ENCODE data around the gene VPS9D1. TPM values are rescaled to one million over a fixed set of nuclear protein-coding genes. Genes with fewer than 3 reads are reported as not detected.

Gene VPS9D1, protein sequence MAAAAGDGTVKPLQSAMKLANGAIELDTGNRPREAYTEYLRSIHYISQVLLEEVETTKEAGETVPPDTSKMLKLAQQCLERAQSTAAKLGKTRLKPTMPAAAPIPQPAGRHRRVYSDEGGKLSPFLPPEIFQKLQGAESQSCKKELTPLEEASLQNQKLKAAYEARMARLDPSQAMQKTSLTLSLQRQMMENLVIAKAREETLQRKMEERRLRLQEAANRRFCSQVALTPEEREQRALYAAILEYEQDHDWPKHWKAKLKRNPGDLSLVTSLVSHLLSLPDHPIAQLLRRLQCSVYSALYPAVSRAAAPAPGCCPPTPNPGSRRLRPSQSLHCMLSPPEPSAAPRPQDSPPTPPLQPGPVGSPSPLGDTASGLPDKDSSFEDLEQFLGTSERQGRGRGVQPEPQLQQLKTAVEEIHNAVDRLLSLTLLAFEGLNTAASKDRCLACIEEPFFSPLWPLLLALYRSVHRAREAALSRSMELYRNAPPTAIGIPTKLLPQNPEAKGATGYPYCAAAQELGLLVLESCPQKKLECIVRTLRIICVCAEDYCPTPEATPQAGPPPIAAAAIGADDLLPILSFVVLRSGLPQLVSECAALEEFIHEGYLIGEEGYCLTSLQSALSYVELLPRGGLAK
- 21.0 TPM for total RNA-seq

GRCh38 chr16:89720813-89721545 is at the start of gene VPS9D1, which contains the start of gene ZNF276:
TSS of gene VPS9D1 (minus strand) at chr16:89720898. CDS start at chr16:89720861, 37 bp downstream.
TSS of gene ZNF276 (plus strand) at chr16:89721537. CDS start at chr16:89721641, 104 bp downstream.
- ATAC-seq: peak; percentile 60

DNA sequence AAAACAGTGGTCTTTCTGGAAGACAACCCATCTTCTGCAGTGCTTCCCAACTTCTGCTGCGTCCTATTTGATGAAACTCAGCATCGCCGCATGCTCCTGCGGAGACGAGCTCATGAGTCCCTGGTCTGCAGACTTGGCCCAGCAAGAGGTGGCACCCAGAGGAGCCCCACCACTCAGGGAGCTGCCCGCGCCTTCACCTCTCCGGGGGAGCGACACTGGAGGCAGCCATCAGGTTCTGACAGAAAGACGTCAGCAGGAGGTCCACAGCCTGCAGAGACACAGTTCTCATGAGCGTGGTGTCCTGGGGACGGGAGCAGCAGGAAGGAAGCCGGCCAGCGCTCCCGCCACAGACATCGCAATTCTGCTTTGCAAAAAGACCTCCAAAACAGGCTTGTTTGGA is 49.7 kb upstream of the VPS9D1 start:
- no peak for ATAC-seq

GRCh38 chr16:89765292-89765830 is 44.7 kb upstream of the VPS9D1 start:
- no peak for ATAC-seq

- peak; percentile 60 for ATAC-seq
Observed at GRCh38 chr16:89764711-89765201, 44.1 kb upstream of the VPS9D1 start.

DNA sequence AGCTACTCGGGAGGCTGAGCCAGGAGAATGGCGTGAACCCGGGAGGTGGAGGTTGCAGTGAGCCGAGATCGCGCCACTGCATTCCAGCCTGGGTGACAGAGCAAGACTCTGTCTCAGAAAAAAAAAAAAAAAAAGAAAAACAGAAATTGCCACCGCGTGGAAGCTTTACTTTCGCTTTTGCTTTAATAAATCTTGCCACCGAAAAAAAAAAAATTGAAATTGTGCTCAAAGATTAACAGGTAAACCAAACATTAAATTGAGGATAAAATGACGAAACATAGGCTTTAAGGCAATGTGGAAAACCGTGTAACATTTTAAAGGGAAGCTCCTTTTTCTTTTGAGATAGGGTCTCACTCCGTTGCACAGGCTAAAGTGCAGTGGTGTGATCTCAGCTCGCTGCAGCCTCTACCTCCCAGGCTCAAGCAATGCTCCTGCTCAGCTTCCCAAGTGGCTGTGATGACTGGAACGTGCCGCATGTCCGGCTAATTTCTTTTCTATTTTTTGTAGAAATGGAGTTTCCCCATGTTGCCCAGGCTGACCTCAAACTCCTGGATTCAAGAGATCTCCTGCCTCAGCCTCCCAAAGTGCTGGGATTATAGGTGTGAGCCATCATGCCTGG is 40.7 kb upstream of the VPS9D1 start:
- no peak for ATAC-seq

DNA sequence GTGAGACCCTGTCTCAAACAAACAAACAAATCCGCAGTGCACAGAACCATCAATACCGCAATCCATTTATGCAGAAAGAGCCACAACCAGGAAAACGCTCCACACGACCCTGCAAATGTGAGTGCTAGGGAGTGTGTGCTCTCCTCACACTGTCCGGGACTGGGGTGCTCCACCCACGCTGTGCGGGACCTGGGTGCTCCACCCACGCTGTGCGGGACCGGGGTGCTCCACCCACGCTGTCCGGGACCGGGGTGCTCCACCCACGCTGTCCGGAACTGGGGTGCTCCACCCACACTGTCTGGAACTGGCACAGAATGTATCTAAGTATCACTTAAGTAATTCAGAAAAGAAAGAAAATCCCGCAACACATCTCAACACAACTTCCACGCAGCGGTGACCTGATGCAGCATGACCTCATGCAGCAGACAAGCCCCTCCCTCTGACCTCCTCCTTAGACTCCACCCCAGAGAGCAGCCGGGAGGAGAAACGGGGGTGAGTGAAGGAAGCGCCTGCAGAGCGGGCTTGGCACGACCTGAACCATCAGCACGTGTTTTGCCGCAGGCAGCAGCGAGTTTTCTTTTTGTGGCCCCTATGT is 39.1 kb upstream of the VPS9D1 start:
- ATAC-seq: no peak

GRCh38 chr16:89749637-89750036 is 28.9 kb upstream of the VPS9D1 start:
- peak; percentile 76 for ATAC-seq

GRCh38 chr16:89748921-89749320 is 28.2 kb upstream of the VPS9D1 start:
- ATAC-seq: no peak

DNA sequence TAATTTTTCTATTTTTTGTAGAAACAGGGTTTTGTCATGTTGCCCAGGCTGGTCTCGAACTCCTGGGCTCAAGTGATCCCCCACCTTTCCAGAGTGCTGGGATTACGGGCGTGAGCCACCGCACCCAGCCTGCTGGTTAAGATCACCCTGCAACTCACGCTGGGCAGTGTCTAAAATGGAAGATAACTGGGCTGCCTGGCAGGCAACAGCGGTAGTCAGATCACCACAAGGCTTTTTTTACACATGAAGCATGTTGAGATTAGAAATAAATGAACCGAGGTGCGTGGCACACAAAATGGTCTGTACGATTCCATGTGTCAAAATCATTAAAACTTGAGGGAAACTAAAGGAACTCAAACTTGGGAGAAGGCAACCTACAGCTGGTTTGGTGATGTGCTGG is 27.4 kb upstream of the VPS9D1 start:
- no peak for ATAC-seq

GRCh38 chr16:89746043-89746442 is 25.3 kb upstream of the VPS9D1 start:
- no peak for ATAC-seq

DNA sequence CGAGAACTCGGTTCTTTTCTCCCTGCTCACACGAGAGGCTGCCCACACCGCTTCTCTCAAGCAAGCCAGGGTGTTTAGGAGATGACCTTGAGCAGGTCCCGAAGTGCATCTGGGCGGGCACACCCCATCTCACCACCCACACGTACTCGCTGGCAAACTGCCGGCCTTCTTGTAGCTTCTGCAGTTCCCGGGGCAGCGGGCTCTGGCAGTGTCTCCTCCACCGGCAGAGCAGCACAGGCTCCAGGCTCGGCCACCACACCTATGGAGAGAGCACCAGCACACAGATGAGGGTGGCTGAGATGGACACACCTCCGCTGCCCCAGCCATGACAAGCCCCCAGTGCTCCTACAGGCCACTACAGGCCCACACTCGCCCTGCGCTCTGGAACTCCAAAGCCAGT is 24.1 kb upstream of the VPS9D1 start:
- ATAC-seq: peak; percentile 24

GRCh38 chr16:89742948-89743347 is 22.2 kb upstream of the VPS9D1 start:
- peak; percentile 5 for ATAC-seq

GRCh38 chr16:89741342-89742014 is 20.8 kb upstream of the VPS9D1 start:
- peak; percentile 11 for ATAC-seq

DNA sequence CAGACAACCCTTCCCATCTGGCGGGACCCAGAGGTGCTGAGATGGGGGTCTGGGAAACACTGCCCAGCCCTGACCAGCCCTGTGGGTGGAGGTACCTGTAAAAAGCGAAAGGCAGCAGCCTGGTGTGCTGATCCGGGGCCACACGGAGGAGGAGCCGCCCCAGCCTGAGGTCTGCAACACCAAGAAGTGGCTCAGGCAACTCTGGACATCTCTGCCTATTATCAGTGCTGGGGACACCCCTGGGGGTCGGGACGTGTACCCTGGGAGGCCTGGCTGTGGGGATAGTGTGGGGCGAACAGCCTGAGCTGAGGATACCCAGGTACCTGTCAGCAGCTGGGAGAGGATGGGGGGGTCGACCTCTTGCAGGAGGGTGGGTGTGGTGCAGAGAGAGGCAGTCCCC is 18.7 kb upstream of the VPS9D1 start:
- no peak for ATAC-seq

DNA sequence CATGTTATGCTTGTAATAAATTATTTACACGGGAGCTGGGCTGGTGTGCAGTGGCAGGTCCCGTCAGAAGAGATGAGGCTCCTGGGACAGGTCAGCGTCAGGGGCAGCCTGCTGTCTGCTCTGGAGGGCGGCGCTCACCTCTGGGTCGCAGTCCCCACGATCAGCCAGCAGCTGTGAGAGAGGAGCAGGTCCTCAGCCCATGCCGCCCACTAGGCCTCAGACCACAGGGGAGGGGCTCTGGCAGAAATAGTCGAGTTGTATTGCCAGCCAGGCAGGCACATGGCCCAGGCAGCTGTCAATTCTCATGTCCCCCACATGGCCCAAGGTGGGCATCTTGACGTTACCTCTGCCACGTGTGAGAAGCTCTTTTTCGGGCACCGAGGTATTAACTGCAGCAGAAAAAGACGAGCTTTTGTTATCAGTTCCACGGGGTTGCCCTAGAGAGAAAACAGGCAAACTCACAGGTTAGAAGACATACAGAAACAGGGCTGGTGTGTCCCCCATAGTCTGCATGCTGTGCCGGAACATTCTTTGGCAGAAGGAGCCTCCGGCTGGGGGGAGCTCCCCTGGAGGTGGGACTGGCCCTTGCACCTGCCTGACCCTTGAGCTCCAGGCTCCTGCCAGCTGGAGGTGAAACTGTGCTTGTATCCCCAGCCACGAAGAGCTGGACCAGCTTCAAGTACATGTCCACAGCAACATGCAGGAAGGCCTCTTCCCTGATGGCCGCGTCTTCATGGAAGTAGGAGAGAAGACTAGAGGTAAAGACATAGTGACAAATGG is 18.0 kb upstream of the VPS9D1 start:
- ATAC-seq: no peak

DNA sequence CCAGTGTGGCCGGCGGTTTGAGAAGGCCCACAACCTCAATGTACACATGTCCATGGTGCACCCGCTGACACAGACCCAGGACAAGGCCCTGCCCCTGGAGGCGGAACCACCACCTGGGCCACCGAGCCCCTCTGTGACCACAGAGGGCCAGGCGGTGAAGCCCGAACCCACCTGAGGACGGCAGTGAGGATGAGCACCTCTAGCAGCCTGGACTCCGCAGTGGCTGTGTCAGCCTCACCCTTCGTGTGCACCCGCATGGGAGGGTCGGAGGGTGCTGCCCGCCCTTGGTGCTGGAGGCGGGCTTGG is 17.3 kb upstream of the VPS9D1 start:
- no peak for ATAC-seq

GRCh38 chr16:89737341-89738071 is 16.8 kb upstream of the VPS9D1 start:
- no peak for ATAC-seq

DNA sequence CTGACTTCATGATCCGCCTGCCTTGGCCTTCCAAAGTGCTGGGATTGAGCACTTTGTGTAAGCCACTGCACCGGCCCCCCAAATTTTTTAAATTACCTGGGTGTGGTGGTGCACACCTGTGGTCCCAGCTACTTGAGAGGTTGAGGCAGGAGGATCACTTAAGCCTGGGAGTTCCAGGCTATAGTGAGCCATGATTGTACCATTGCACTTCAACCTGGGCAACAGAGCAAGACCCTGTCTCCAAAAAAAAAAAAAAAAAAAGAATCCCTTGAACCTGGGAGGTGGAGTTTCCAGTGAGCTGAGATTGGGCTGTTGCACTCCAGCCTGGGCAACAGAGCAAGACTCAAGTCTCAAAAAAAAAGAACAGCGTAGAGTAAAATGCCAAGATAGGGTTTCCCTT is 15.9 kb upstream of the VPS9D1 start:
- ATAC-seq: no peak

DNA sequence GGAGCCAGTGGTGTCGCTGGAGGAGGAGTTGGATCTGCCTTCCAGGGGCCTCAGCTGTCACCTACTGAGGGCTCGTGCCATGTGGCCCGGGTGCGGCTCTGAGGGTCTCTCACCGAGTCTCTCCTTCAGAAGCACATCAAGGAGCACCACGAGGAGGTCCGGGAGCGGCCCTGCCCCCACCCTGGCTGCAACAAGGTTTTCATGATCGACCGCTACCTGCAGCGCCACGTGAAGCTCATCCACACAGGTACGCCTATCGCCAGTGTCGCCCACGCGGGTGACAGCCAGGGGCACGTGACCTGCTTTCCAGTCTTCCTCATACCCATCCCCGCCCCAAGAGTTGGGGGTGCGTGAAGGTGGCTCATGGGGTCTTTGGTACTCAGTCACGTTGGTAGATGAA is 13.1 kb upstream of the VPS9D1 start:
- ATAC-seq: no peak

- no peak for ATAC-seq
Observed at GRCh38 chr16:89733322-89733721, 12.6 kb upstream of the VPS9D1 start.

Measured in esophagus mucosa (tissue), 1 donor.